Measurements from ENCODE around the gene RTN4.

DNA sequence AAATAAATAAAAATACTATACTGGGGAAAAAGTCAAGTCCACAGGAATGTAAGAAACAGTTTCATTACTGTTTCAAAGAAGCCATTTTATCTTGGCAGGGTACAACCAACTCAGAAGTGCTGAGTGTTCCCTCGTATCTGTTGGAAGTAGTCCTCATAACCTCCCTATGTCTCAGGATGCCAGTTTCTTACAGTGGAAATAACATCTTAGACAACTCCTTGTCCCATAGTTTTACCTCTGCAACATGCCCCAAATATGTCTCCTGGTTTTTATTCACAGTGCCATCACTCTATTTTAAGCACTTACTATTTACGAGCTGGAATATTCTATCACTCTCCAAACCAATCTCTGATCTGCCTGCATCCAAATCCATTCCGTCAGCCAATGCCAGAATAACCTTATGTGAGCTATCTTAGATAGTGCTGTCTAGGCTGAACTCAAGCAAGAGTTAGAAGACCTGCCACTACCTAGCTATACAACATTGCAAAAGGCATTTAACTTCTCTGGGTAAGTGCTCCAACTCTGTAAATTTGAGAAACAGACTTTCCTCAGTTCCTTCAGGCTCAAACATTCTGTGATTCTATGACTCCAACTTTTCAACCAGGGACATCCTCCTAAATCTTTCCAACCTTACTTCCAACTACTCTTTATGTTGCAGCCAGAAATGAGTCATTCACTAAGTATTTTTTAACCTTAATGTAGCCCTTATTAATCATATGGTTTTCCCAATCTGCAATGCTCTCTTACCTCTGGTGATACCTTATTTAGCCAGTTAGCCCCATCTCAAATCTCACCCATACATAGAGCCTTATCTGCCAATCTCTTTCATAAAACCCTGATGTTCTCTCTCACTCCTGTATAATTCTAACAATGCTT, 66.7 kb downstream of the RTN4 start:
- no peak for TF ChIP-seq CTCF (IDR thresholded peaks at IDR 0.05)
- TF ChIP-seq POLR2A (IDR thresholded peaks at IDR 0.05) = no peak

Measured in body of pancreas (tissue), 4 donors.